Bronchial epithelial cell (primary cell): ENCODE data around the gene RAD51B. TPM values are rescaled to one million over a fixed set of nuclear protein-coding genes. Genes with fewer than 3 reads are reported as not detected.

Experiments
- DNase-seq: peaks from one replicate; pipeline ENCODE4 v3.0.0-alpha.2; 2010; ENCODE audit warnings: low read depth
- FAIRE-seq: peaks from 2 replicates; lab custom pipeline; 2011; peaks lifted over from hg19 to GRCh38; lab: Jason Lieb, UNC
- H3K27me3 ChIP-seq: 2 replicates; pipeline ENCODE4 v1.5.1; 2011; ENCODE audit warnings: low read length; ENCODE audit not compliant: control insufficient read depth, insufficient read depth
- H3K36me3 ChIP-seq: 2 replicates; pipeline ENCODE4 v1.5.1; 2011; ENCODE audit warnings: low read length; ENCODE audit not compliant: control insufficient read depth, insufficient read depth
- H3K4me3 ChIP-seq: 2 replicates; pipeline ENCODE4 v1.5.1; 2011; ENCODE audit warnings: mild to moderate bottlenecking, low read depth, low read length, control low read depth
- total RNA-seq: library from RNA; depleted of rRNA; stranded (reverse); fragments of >200 nt; gene quantifications from 2 replicates; pipeline ENCODE4 v1.2.1, GENCODE V29; 2014
- TF ChIP-seq, protein P1 (sequence below): IDR thresholded peaks from 2 replicates; pipeline ENCODE4 v1.5.1; 2011; ENCODE audit warnings: mild to moderate bottlenecking, moderate library complexity, low read length, control low read depth, inconsistent platforms; ENCODE audit not compliant: insufficient read depth, severe bottlenecking

RAD51B gene
- total RNA-seq, 1 donor from 2014 or later: 12.1 TPM

DNA sequence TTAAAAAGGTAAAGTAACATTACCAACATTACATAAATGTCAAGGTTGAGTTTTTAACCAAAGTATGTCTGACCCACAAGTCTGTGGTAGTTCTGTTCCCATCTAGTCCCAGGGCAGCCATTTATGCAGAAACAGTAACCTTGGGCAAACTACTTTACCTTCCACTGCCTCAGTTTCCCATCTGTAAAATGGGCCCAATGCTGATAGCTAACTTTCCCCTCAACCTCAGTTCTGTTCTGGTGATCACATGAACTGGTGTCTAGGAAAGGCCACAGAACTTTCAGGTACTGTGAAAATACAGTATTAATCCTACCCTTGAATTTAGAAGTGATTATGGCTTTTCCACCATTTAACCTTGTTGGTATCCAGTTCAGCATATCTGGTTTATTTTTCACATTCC is 859.7 kb downstream of the RAD51B start:
- no peak for FAIRE-seq
- TF ChIP-seq, protein P1, sequence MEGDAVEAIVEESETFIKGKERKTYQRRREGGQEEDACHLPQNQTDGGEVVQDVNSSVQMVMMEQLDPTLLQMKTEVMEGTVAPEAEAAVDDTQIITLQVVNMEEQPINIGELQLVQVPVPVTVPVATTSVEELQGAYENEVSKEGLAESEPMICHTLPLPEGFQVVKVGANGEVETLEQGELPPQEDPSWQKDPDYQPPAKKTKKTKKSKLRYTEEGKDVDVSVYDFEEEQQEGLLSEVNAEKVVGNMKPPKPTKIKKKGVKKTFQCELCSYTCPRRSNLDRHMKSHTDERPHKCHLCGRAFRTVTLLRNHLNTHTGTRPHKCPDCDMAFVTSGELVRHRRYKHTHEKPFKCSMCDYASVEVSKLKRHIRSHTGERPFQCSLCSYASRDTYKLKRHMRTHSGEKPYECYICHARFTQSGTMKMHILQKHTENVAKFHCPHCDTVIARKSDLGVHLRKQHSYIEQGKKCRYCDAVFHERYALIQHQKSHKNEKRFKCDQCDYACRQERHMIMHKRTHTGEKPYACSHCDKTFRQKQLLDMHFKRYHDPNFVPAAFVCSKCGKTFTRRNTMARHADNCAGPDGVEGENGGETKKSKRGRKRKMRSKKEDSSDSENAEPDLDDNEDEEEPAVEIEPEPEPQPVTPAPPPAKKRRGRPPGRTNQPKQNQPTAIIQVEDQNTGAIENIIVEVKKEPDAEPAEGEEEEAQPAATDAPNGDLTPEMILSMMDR: no peak
- Histone ChIP-seq H3K36me3 (no peaks in the 10 kb centered on the region), H3K4me3 (no peak overlapping the region), H3K27me3 (no peaks in the 10 kb centered on the region)
- DNase-seq: no peak

DNA sequence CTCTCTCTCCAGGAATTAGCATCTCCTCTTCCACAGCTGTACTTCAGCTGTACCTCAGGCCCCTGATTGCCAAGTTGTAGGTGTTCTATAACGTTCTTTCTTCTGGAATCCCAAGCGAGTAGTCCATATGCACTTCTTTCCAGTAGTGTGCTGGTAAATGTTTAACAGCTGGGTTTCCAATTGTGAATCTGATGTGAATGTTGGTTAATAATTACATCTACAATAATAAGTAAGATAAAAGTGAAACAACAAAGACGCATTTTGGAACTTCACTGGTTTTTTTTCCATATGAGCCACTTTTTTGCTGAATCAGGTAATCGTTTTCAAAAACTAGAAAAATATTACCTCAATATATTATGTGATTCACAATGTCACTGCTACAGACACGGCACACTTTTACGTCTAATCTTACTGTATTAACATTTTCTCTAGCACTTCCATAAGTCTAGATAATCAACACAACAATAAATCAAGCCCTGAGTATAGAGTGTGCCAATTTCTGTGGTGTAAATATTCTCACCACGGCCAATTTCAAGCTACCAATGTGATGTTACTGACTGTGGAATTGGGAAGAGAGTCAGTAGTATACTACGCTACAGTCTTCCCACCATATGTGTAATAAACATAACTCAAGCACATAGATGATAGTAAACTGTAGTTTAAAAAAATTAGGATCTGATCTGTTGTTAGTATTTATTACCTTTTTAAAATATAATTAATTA is 860.3 kb downstream of the RAD51B start:
- FAIRE-seq (no peak), DNase-seq (no peak)
- no peaks in the 10 kb centered on the region for H3K36me3 ChIP-seq
- no peak overlapping the region for H3K4me3 ChIP-seq
- TF ChIP-seq, protein P1: no peak
- no peaks in the 10 kb centered on the region for H3K27me3 ChIP-seq

DNA sequence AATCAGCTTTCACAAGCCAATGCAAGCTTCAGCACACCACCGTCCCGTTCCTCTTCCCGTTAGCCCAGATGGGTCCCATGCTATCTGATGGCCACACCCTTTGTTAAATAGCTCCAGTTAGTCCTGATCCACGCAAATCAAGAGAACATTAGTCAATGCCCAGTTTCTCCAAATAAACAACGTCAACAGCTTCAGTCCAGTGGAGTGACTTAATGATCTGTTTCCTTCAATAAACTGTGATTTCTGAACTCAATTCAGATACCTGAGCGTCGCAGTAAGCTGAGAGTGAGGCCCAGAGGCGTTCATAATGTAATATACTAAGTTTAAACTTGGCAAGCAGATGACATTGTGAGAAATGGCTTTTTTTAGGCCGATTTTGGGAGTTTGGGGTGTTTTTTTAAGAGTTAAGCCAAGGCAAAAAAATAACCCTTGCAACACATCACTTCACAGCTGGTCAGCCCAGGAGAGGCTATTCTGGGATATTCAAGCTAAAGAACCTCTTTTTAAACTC is 861.0 kb downstream of the RAD51B start:
- TF ChIP-seq, protein P1: no peak
- no peak overlapping the region for H3K4me3 ChIP-seq

DNA sequence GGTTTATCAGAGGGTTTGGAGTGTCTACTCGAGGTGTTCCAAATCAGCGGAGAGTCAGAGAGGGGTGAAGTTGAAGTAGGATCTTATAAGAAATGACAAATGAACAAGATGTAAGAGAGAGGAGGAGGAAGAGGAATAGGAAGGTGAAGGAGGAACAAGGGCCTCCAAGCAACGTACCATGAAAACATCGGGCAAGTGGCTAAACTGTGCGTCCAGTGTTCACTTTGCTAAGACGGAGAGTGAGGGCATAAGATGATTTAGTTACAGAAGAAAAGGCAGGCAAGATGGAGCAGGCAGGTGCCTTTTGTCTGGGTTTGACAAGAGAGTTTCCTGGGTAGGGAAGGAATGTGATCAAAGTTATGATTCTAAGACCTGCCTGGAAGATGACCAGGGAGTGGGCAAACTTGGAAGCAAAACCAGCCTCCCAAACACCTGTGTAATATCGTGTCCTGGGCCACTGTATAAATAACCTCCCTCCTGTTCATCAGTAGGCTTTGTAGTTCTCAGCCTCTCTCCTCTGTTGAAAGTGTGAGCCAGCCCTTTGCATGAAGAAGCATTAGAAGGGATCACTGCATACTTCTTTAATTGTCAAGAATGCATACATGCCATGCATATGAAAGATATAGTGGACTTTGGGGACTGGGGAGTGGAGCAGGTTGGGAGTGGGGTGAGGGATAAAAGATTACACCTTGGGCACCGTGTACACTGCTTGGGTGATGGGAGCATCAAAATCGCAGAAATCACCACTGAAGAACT is 861.9 kb downstream of the RAD51B start:
- Histone ChIP-seq H3K4me3 (no peak overlapping the region), H3K27me3 (no peaks in the 10 kb centered on the region), H3K36me3 (no peaks in the 10 kb centered on the region)
- TF ChIP-seq, protein P1: no peak
- no peak for DNase-seq
- no peak for FAIRE-seq

More for the DNA sequence above, 861.0 kb downstream of the RAD51B start:
- no peaks in the 10 kb centered on the region for H3K27me3 ChIP-seq
- no peak for FAIRE-seq
- no peaks in the 10 kb centered on the region for H3K36me3 ChIP-seq
- DNase-seq: no peak

DNA sequence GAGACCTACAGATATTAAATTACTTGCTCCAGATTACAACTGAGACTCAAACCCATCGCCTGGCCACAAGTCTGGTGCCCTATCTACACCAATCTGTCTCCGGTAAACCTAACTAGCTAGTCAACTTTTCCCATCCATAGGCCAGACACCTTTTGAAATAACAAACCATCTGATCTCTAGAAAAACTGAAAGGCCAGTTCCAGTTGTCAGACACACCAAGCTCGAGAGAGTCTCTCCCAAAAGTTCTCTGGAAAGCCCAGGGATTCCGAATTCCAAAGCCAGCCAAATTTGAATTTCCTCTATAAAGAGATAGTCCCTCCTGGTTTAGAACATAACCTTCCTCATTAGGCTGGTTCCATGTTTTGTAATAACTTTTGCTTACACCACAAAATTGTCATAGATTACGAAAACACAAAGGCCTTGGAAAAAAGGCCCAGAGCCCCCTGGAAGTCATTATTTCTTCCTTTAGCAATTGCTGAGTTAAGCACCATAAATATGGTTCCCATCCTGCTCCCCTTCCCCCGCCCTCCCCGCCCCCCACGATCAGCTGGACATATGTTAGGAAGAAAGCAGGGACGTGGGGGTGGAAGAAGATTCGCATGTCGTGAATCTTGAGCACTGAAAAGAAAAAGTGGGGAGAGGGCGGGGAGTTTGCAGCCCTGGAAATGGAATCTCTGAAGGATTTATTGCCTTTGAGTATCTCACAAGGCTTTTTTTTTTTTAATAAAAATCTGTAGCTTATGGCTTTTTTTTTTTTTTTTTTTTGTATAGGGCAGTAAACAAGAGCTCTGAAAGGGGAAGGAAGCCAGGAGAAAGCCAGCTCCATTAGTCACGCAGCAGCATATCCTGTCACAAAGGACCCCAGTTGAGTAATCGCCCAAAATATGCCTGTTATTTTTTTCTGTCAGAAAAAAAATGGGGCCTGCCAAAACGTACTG is 862.9 kb downstream of the RAD51B start:
- FAIRE-seq (no peak), DNase-seq (peak; percentile 82)
- H3K36me3 ChIP-seq: no peaks in the 10 kb centered on the region
- no peaks in the 10 kb centered on the region for H3K27me3 ChIP-seq
- TF ChIP-seq, protein P1: no peak
- H3K4me3 ChIP-seq: no peak overlapping the region
